ENCODE data around the gene ANO9.

ANO9 gene

GRCh38 chr11:370070-370941 lies 71.5 kb downstream of the ANO9 start:
- no peak for DNase-seq (ENCODE audit: low read depth in 2 of 2)

- DNase-seq (ENCODE audit: low read depth in 2 of 2): no peak
Observed at GRCh38 chr11:369336-370018, 72.3 kb downstream of the ANO9 start, which contains the start of gene B4GALNT4. Gene B4GALNT4 (plus strand): TSS chr11:369499. CDS start chr11:369804, 305 bp downstream.

GRCh38 chr11:368414-369335 lies 73.1 kb downstream of the ANO9 start:
- DNase-seq (ENCODE audit: low read depth in 2 of 2): no peak

- no peak for DNase-seq (ENCODE audit: low read depth in 2 of 2)
Observed at GRCh38 chr11:367956-368413, 73.8 kb downstream of the ANO9 start.

All from stimulated activated CD4-positive, alpha-beta T cell treated with anti-CD3 and anti-CD28 coated beads, Interleukin-1b, Interleukin-23, amount 100 ng/mL, for 1 hour (primary cell).